ENCODE measurements around the gene MEX3D. TPM values are rescaled to one million over a fixed set of nuclear protein-coding genes. Genes with fewer than 3 reads are reported as not detected.

Gene MEX3D
- total RNA-seq, 1 experiment from 2014 or later, result 69.2 TPM

- POLR2A ChIA-PET, result interaction anchor here (1.3 to 1.4 kb wide), 2 partner anchors 17 to 52 kb away, joined by 3 to 6 read pairs; partner anchors contain the start of gene REEP6
- peak overlapping the region; percentile 96 for H3K27ac ChIP-seq (ENCODE audit: low read depth, low read length)
These were observed 60.2 kb downstream of the MEX3D start for GRCh38 chr19:1507763-1508506.

DNA sequence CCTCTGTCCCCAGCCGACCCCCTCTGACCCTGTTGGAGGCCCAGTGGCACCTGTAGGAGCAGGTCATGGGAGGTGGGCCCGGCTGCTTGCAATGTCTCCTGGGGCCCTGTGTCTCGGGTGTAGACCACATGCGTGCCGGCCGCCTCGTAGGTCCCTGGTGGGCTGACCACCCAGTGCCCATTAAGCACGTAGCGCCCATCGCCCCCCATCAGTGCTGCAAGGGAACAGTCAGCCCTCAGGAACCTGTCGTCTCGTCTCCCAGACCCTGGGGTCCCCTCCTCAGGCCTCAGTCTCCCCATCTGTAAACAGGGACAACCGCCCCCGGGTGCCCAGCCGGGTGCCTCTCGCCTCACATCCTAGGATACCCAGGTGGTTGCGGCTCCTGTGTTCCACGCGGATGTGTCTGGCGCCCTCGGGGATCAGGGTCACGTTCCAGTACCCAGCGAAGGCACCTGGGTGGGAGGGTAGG lies 60.9 kb downstream of the MEX3D start:
- H3K9me2 ChIP-seq (ENCODE audit: insufficient read depth), result no peaks in the 10 kb centered on the region
- no peak for DNase-seq (ENCODE audit: low read depth, low spot score)
- H3K4me3 ChIP-seq (replicated peaks in 1 of 2; ENCODE audit: low read depth in 1 of 2, low read length in 2 of 2), result peak overlapping the region; percentile 36 to 56
- H2AFZ ChIP-seq (ENCODE audit: low read depth, low read length, poor library complexity, severe bottlenecking), result no peak overlapping the region
- no peaks in the 10 kb centered on the region for H3K36me3 ChIP-seq (ENCODE audit: control insufficient read depth in 1 of 2, insufficient read depth in 2 of 2, low read length in 2 of 2)
- H3K27ac ChIP-seq (ENCODE audit: low read depth, low read length), result peak overlapping the region; percentile 96; the same call in 1 of the 2 replicates
- H4K20me1 ChIP-seq (ENCODE audit: insufficient read depth), result no peaks in the 10 kb centered on the region
- H3K9me3 ChIP-seq (ENCODE audit: control insufficient read depth in 1 of 2, insufficient read depth in 1 of 2, low read depth in 1 of 2, low read length in 2 of 2), result no peaks in the 10 kb centered on the region
- ChIA-PET RAD21 (ENCODE audit: low non-redundant PET in 1 of 2, low total read pairs in 2 of 2, uncharacterized antibody in 2 of 2, unreplicated experiment in 2 of 2) (no interaction called here), POLR2A (no interaction called here), CTCF (no interaction called here)
- H3K79me2 ChIP-seq (ENCODE audit: insufficient read depth, low read length), result peaks cover 8% of the 10 kb centered on the region; the same call in 1 of the 2 replicates
- intact Hi-C loops (cut with micrococcal nuclease), result no loop called here
- peaks cover 31 to 63% of the 10 kb centered on the region in 2 experiments for H3K4me1 ChIP-seq (ENCODE audit: control insufficient read depth in 1 of 2, insufficient read depth in 2 of 2, low read length in 2 of 2)
- no peak for ATAC-seq
- no TSS peak for BruUV-seq (replicated peaks)
- peak overlapping the region; percentile 92 for H3K4me2 ChIP-seq (ENCODE audit: low read length)
- peak overlapping the region; percentile 74 for H3K9ac ChIP-seq (ENCODE audit: low read length)
- H3K27me3 ChIP-seq (ENCODE audit: insufficient read depth, low read length), result no peaks in the 10 kb centered on the region
- TF ChIP-seq EZH2 (IDR thresholded peaks at IDR 0.05) (no peak), ZNF274 (IDR thresholded peaks at IDR 0.05; ENCODE audit: low read depth, low read length) (no peak), TCF7L2 (IDR thresholded peaks at IDR 0.05; ENCODE audit: borderline replicate concordance, extremely low read depth, insufficient read depth, insufficient read length) (no peak), SIN3A (IDR thresholded peaks at IDR 0.05; ENCODE audit: low read depth) (no peak), POLR2A (IDR thresholded peaks at IDR 0.05; ENCODE audit: borderline replicate concordance, extremely low read depth, insufficient read depth, insufficient read length) (no peak)
- TF ChIP-seq, protein P1, sequence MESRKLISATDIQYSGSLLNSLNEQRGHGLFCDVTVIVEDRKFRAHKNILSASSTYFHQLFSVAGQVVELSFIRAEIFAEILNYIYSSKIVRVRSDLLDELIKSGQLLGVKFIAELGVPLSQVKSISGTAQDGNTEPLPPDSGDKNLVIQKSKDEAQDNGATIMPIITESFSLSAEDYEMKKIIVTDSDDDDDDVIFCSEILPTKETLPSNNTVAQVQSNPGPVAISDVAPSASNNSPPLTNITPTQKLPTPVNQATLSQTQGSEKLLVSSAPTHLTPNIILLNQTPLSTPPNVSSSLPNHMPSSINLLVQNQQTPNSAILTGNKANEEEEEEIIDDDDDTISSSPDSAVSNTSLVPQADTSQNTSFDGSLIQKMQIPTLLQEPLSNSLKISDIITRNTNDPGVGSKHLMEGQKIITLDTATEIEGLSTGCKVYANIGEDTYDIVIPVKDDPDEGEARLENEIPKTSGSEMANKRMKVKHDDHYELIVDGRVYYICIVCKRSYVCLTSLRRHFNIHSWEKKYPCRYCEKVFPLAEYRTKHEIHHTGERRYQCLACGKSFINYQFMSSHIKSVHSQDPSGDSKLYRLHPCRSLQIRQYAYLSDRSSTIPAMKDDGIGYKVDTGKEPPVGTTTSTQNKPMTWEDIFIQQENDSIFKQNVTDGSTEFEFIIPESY (IDR thresholded peaks at IDR 0.05; ENCODE audit: extremely low read depth, insufficient replicate concordance, low read length), result no peak

More at GRCh38 chr19:1507763-1508506, 60.2 kb downstream of the MEX3D start:
- no TSS peak for BruUV-seq (replicated peaks)
- Histone ChIP-seq H4K20me1 (ENCODE audit: insufficient read depth) (no peaks in the 10 kb centered on the region), H2AFZ (ENCODE audit: low read depth, low read length, poor library complexity, severe bottlenecking) (peak overlapping the region; percentile 82), H3K9me2 (ENCODE audit: insufficient read depth) (no peaks in the 10 kb centered on the region), H3K79me2 (ENCODE audit: insufficient read depth, low read length) (peaks cover 10% of the 10 kb centered on the region; the same call in 1 of the 2 replicates), H3K36me3 (ENCODE audit: control insufficient read depth in 1 of 2, insufficient read depth in 2 of 2, low read length in 2 of 2) (no peaks in the 10 kb centered on the region), H3K9ac (ENCODE audit: low read length) (peak overlapping the region; percentile 74), H3K27me3 (ENCODE audit: insufficient read depth, low read length) (no peaks in the 10 kb centered on the region), H3K4me2 (ENCODE audit: low read length) (peak overlapping the region; percentile 92), H3K4me1 (ENCODE audit: control insufficient read depth in 1 of 2, insufficient read depth in 2 of 2, low read length in 2 of 2) (peaks cover 31 to 67% of the 10 kb centered on the region in 2 experiments), H3K9me3 (ENCODE audit: control insufficient read depth in 1 of 2, insufficient read depth in 1 of 2, low read depth in 1 of 2, low read length in 2 of 2) (no peaks in the 10 kb centered on the region), H3K4me3 (replicated peaks in 1 of 2; ENCODE audit: low read depth in 1 of 2, low read length in 2 of 2) (peak overlapping the region; percentile 39 to 56)
- ATAC-seq (peak; percentile 80), DNase-seq (ENCODE audit: low read depth, low spot score) (peak; percentile 94)
- TF ChIP-seq POLR2AphosphoS5 (IDR thresholded peaks at IDR 0.05; ENCODE audit: low read depth, low read length) (peak; percentile 57), CBX3 (IDR thresholded peaks at IDR 0.05; ENCODE audit: low read depth) (peak; percentile 67; the same call in 1 of the 2 replicates), TCF7L2 (IDR thresholded peaks at IDR 0.05; ENCODE audit: borderline replicate concordance, extremely low read depth, insufficient read depth, insufficient read length) (peak; percentile 74), SP1 (IDR thresholded peaks at IDR 0.05; ENCODE audit: low read depth) (peak; percentile 99), ATF3 (IDR thresholded peaks at IDR 0.05) (no peak), MAX (IDR thresholded peaks at IDR 0.05) (peak; percentile 98), EGR1 (IDR thresholded peaks at IDR 0.05; ENCODE audit: low read depth) (no peak), POLR2A (IDR thresholded peaks at IDR 0.05; ENCODE audit: borderline replicate concordance, extremely low read depth, insufficient read depth, insufficient read length) (peak; percentile 56)
- ChIA-PET CTCF (interaction anchor here (1.0 kb wide), 1 partner anchor 38 kb away, joined by 4 read pairs; no protein-coding TSS in a partner anchor), RAD21 (ENCODE audit: low non-redundant PET in 1 of 2, low total read pairs in 2 of 2, uncharacterized antibody in 2 of 2, unreplicated experiment in 2 of 2) (no interaction called here)
- intact Hi-C loops (cut with micrococcal nuclease), result no loop called here

Data from HCT116 (cell line).